Neural cell (in vitro differentiated cells): ENCODE data around the gene CRABP2.

Experiments
- EZH2 ChIP-seq: fragments of 200-600, 300-800 bp; shearing (Covaris generic), sonication (generic); IDR thresholded peaks from 2 replicates; pipeline ENCODE4 v1.6.1; 2014; ENCODE audit warnings: antibody characterized with exemption, low read length, borderline replicate concordance, mild to moderate bottlenecking; ENCODE audit not compliant: insufficient read depth, poor library complexity, severe bottlenecking
- TF ChIP-seq, protein P1 (sequence below): fragments of 450-650 bp; IDR thresholded peaks from 2 replicates; pipeline ENCODE4 v1.5.1; 2014; ENCODE audit warnings: antibody characterized with exemption, mild to moderate bottlenecking, moderate library complexity; ENCODE audit not compliant: poor library complexity, severe bottlenecking
- TF ChIP-seq, protein P2 (sequence below): IDR thresholded peaks from 2 replicates; pipeline ENCODE4 v1.6.1; 2012; ENCODE audit warnings: borderline replicate concordance

DNA sequence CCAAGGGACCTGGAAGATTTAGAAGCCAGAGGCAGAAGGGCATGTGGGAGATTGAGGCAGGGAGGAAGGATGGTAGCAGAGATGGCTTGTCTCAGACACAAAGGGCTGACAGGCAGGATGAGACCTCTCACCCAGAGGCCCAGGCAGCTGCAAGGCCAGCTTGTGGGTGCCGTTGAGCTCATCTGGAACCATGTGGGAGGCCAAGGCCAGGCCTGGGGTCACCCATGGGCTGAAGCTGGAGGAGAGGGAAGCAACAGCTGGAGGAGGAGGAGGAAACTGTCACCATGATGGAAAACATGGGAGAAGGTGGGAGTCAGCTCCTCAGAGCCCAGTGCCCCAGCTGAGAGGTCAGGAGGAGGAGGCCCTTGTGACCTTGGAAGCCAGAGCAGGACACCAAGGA is 6.4 kb downstream of the CRABP2 start:
- TF ChIP-seq, protein P1, sequence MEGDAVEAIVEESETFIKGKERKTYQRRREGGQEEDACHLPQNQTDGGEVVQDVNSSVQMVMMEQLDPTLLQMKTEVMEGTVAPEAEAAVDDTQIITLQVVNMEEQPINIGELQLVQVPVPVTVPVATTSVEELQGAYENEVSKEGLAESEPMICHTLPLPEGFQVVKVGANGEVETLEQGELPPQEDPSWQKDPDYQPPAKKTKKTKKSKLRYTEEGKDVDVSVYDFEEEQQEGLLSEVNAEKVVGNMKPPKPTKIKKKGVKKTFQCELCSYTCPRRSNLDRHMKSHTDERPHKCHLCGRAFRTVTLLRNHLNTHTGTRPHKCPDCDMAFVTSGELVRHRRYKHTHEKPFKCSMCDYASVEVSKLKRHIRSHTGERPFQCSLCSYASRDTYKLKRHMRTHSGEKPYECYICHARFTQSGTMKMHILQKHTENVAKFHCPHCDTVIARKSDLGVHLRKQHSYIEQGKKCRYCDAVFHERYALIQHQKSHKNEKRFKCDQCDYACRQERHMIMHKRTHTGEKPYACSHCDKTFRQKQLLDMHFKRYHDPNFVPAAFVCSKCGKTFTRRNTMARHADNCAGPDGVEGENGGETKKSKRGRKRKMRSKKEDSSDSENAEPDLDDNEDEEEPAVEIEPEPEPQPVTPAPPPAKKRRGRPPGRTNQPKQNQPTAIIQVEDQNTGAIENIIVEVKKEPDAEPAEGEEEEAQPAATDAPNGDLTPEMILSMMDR: no peak
- TF ChIP-seq EZH2: no peak
- TF ChIP-seq, protein P2, sequence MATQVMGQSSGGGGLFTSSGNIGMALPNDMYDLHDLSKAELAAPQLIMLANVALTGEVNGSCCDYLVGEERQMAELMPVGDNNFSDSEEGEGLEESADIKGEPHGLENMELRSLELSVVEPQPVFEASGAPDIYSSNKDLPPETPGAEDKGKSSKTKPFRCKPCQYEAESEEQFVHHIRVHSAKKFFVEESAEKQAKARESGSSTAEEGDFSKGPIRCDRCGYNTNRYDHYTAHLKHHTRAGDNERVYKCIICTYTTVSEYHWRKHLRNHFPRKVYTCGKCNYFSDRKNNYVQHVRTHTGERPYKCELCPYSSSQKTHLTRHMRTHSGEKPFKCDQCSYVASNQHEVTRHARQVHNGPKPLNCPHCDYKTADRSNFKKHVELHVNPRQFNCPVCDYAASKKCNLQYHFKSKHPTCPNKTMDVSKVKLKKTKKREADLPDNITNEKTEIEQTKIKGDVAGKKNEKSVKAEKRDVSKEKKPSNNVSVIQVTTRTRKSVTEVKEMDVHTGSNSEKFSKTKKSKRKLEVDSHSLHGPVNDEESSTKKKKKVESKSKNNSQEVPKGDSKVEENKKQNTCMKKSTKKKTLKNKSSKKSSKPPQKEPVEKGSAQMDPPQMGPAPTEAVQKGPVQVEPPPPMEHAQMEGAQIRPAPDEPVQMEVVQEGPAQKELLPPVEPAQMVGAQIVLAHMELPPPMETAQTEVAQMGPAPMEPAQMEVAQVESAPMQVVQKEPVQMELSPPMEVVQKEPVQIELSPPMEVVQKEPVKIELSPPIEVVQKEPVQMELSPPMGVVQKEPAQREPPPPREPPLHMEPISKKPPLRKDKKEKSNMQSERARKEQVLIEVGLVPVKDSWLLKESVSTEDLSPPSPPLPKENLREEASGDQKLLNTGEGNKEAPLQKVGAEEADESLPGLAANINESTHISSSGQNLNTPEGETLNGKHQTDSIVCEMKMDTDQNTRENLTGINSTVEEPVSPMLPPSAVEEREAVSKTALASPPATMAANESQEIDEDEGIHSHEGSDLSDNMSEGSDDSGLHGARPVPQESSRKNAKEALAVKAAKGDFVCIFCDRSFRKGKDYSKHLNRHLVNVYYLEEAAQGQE: no peak
